HG03196 (cell line): ENCODE measurements around the gene LRCOL1.
"Not testable (repeated sequence)": the region's sequence is repeated elsewhere in the genome, so short reads cannot be mapped to it uniquely, and the experiment has no call there.

Experiments
- ATAC-seq: cut with Tn5 transposase; IDR thresholded peaks from one replicate; pipeline ENCODE4 v1.9.1; 2021; ENCODE audit not compliant: unreplicated experiment

Gene LRCOL1

GRCh38 chr12:132602572-132603239 is 7.7 kb downstream of the LRCOL1 start:
- ATAC-seq, result no peak

DNA sequence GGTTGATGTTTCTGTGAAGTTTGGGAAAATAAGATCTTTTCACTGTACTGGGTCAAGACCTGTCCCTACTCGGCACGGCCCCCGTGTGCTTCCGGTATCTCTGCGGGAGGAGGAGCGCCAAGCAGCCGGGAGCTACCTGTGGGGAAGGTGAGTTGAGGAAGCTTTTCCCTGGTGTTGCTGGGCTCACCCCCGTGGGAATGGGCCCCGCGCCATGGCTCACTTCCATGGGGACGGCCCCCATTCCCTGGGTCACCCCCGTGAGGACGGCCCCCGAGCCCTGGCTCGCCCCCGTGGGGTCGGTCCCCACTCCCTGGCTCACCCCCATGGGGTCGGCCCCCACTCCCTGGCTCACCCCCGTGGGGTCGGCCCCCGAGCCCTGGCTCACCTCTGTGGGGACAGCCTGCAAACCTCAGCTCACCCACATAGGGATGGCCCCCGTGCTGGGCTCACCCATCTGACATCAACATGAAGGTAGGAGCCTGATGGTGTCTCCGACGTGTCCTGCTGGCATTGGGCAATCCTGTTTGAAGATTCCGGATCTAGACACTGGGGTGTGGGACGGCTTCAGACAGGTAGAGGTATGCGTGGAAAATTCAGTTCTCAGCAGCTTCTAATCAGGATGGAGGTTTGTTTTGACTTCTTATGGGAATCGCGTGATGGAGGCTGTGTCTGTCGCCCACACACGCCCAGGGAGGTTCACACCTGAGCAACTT is 9.1 kb downstream of the LRCOL1 start:
- no peak for ATAC-seq

DNA sequence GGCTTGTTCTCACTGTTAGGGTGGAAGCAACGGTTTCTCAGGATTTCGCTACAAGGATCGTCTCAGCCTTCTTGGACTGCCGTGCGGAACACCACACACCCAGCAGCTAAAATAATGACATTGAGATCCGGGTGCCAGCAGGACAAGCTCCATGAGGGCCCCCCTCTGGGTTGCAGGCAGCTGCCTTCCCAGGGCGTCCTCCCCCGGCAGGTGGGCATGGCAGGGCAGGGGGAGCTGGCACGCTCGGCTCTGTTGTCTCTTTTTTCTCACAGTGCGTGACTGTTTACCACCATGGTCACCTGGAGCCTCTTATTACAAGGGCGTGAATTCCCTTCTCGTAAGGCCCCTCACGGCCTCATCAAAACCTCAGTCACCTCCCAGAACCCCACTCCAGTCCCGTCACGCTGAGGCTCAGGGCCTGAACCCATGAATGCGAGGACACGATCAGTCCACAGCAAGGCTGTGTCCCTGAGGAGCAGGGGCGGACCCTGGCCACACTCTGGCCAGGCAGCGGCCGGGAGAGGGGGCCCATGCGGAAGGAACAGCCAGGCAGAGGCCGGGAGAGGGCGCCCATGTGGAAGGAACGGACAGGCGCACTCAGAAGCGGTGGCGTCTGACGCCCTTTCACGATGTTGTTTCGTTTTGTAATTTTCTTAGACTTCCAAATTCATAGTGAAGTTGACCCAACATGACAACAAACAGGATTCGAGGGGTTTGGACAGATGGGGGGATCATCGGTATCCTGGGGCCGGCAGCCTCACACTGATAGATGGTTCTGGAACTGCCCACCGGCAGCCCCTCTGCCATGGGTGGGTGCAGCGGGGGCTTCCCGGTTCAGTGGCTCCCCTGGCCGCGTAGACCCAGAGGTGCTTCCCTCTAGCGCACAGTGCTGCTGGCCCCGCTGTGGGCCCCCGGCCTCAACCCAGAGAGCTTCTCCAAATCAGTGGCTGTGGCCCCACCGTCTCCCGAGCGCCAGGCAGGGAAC is 10.0 kb downstream of the LRCOL1 start:
- ATAC-seq, result no peak

DNA sequence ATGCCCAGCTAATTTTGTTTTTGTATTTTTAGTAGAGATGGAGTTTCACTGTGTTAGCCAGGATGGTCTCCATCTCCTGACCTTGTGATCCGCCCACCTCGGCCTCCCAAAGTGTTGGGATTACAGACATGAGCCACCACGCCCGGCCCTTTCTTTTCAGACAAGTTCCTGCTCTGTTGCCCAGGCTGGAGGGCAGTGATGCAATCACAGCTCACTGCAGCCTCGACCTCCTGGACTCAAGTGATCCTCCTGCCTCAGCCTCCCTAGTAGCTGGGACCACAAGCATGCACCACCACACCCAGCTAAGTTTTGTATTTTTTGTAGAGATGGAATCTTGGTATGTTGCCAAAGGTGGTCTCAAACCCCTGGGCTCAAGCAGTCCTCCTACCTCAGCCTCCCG is 10.9 kb downstream of the LRCOL1 start:
- ATAC-seq, result not testable (repeated sequence)

DNA sequence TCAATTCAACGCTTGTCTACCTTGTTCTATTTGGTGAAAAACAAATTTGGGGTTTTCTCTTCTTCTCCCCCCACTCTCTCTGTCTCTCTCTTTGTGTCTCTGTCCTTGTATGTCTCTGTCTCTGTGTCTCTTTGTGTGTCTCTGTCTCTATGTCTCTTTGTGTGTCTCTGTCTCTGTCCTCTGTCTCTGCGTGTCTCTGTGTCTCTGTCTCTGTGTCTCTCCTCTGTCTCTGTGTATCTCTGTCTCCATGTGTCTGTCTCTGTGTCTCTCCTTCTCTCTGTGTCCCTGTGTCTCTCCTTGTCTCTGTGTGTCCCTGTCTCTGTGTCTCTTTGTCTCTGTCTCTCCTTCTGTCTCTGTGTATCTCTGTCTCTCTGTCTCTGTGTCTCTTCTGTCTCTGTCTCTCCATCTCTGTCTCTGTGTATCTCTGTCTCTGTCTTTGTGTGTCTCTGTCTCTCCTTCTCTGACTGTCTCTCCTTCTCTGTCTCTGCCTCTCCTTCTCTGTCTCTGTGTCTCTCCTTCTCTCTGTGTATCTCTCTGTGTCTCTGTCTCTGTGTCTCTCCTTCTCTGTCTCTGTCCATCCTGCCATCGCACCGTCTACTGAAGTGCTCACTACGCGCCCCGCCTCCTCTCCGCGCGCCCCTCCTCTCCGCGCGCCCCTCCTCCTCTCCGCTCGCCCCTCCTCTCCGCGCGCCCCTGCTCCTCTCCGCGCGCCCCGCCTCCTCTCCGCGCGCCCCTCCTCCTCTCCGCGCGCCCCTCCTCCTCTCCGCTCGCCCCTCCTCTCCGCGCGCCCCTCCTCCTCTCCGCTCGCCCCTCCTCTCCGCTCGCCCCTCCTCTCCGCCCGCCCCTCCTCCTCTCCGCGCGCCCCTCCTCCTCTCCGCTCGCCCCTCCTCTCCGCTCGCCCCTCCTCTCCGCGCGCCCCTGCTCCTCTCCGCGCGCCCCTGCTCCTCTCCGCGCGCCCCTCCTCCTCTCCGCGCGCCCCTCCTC is 12.8 kb downstream of the LRCOL1 start:
- ATAC-seq, result no peak

GRCh38 chr12:132596016-132596415 is 14.4 kb downstream of the LRCOL1 start:
- no peak for ATAC-seq

DNA sequence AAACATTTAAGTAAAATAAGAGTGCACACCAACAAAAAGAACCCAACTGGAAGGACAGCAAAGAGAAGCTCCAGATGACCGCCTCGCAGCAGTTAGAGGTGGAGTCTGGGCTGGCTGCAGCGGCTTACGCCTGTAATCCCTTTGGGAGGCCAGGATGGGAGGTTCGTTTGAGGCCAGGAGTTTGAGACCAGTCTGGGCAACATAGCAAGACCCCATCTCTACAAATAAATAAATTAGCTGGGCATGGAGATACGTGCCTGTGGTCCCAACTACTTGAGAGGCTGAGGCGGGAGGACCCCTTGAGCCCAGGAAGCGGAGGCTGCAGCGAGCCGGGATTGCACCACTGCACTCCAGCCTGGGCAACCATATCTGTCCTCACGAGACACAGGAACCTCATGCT is 15.2 kb downstream of the LRCOL1 start:
- ATAC-seq, result no peak

DNA sequence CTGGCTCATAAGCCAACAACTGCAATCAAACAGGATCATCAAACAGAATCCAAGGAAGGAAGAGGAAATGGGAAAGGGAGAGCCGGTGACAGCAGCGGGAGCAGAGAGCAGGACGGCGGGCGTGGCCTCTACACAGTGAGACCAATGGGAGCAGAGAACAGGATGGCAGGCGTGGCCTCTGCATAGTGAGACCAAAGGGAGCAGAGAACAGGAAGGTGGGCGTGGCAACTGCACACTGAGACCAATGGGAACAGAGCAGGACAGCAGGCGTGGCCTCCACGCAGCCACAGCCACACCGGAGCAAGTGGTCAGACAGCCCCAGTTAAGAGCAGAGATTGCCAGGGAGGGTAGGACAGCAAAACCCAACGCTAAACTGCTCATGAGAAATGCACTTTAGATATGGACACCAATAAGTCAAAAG is 16.4 kb downstream of the LRCOL1 start:
- ATAC-seq, result no peak

GRCh38 chr12:132593521-132593920 is 16.9 kb downstream of the LRCOL1 start:
- ATAC-seq, result no peak

- ATAC-seq, result no peak
These were observed 17.3 kb downstream of the LRCOL1 start for GRCh38 chr12:132593071-132593470.

- no peak for ATAC-seq
These were observed 18.0 kb downstream of the LRCOL1 start for GRCh38 chr12:132592282-132592970.

DNA sequence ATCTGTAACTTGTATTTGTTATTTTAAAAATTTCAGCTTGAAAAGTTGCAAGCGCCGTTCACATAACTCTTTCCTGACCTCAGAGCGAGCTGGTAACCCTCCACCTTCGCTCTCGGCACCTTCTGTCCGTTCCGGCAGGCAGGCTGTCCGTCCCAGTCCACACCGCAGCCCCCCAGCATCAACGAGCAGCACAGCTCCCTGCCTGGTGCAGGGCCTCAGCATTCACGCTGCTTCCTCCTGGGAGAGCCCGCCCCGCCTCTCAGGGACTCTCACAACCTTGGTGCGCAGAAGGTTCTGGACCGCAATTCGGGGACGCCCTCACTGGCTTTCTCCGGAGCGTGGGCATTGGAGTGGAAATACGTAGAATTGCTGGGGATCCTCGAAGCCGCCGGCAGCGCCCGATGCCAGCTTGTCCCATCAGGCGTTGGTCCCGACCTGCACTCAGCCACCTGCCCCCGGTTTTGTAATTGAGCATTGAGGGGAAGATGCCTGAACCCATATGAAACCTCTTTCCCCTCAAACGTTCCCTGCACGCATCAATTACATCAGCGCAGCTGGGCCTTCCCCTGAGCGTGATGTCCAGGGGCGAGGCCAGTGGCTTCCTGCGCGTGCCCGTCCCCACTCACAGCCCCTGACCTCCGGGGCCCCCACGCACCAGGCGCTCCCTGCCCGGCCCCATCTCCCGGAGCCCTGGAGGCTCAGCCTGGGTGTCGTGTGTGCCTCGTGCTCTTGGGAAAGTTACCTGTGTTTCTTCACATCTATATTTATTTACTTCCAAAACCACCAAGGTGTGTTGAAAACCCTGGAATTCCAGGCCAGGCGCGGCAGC is 19.1 kb downstream of the LRCOL1 start:
- ATAC-seq, result no peak

GRCh38 chr12:132588821-132589669 is 21.3 kb downstream of the LRCOL1 start:
- ATAC-seq, result no peak

GRCh38 chr12:132588319-132588718 is 22.1 kb downstream of the LRCOL1 start:
- ATAC-seq, result no peak

DNA sequence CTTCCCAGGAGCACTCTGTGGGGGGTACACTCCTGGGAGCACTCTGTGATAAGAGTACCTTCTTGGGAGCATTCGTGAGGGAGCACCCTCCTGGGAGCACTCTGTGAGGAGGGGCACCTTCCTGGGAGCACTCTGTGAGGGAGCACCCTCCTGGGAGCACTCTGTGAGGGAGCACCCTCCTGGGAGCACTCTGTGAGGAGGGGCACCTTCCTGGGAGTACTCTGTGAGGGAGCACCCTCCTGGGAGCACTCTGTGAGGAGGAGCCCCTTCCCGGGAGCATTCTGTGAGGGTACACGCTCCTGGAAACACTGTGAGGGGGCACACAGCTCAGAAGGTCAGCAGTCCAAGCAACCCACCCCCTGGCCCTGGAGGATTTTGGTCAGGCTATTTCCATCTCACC is 22.6 kb downstream of the LRCOL1 start:
- no peak for ATAC-seq

DNA sequence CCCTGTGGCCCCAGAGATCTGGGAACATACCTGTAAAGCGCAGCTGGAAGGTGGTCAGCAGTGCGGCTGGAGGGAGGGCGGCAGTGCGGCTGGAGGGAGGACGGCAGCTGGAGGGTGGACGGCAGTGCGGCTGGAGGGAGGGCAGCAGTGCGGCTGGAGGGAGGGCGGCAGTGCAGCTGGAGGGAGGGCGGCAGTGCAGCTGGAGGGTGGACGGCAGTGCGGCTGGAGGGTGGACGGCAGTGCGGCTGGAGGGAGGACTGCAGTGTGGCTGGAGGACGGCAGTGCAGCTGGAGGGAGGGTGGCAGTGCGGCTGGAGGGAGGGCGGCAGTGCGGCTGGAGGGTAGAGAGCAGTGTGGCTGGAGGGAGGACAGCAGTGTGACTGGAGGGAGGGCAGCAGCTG is 23.5 kb downstream of the LRCOL1 start:
- no peak for ATAC-seq

GRCh38 chr12:132585177-132585576 is 25.2 kb downstream of the LRCOL1 start:
- no peak for ATAC-seq

- ATAC-seq, result no peak
These were observed 26.0 kb downstream of the LRCOL1 start for GRCh38 chr12:132584429-132584828.
